ENCODE results near the gene MSX1.
"Not testable (repeated sequence)": the region's sequence is repeated elsewhere in the genome, so short reads cannot be mapped to it uniquely, and the experiment has no call there.

Gene MSX1

DNA sequence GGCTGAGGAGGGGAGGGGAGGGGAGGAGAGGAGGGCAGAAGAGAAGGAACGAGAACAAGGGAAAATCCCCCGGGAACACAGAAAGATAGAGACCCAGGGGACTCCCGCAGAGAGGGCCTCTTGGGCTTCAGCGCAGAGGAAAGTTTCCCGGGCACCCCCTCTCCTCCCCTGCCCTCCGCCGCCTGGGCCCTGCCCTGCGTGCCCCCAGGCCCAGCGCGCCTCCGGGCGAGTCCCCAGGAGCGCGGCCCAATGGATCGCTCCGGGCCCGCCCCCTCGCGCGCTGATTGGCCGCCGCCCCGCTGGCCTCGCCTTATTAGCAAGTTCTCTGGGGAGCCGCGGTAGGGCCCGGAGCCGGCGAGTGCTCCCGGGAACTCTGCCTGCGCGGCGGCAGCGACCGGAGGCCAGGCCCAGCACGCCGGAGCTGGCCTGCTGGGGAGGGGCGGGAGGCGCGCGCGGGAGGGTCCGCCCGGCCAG lies at the start of gene MSX1:
Gene MSX1 (plus strand): TSS at position 341 of the 474 bp plus-strand sequence. CDS start 235 bp downstream, outside the sequence.
- DNase-seq: no peak

DNA sequence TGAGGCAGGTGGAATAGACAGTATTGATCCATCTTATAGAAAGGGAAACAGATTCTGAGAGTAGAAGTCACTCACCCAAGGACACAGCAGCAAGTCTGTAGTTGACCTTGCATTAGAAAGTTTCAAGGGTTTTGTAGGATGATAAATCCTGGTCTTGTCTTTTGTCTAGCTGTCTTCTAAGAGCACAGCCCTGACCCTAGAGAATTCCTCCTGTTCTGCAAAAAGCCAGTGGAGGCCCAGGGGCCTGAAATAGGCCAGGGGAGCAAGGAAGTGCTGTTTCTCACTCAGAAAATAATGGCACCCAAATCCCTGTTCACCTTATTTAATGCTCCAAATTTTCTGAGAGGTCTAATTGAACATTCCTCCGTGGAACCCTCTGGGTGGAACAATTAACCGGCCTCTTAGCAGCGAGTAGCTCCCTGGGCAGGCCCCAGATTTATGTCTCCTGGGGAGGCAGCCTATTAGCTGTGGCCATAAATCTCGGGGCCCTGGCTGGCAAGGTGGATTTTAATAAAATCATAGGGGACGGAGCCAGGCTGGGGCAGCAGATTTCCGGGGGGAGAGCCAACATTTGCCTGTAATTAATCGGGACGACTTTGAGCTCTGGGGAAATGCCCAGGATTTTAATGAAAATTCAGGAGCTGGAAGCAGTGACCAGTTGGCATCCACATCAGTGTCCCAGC lies 49.2 kb upstream of the MSX1 start:
- DNase-seq: no peak

DNA sequence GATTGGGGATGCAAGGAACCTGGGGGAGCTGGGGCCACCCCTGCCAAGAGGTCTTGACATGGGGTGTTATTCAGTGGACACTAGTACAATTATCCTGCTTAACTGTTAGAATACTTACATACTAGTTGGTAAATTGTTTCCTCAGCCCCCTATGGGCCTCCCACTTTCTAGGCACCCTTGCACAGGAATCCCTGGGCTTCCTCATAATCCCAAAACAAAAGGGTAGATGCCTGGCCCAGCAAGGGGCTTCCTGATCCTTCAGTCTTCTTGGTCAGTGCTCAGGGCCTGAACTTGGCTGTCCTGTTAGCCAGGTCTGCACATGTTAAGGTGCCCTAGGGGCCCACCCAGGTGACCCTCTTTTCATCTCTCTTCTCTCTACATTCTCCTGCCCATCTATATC lies 48.7 kb upstream of the MSX1 start:
- no peak for DNase-seq

DNA sequence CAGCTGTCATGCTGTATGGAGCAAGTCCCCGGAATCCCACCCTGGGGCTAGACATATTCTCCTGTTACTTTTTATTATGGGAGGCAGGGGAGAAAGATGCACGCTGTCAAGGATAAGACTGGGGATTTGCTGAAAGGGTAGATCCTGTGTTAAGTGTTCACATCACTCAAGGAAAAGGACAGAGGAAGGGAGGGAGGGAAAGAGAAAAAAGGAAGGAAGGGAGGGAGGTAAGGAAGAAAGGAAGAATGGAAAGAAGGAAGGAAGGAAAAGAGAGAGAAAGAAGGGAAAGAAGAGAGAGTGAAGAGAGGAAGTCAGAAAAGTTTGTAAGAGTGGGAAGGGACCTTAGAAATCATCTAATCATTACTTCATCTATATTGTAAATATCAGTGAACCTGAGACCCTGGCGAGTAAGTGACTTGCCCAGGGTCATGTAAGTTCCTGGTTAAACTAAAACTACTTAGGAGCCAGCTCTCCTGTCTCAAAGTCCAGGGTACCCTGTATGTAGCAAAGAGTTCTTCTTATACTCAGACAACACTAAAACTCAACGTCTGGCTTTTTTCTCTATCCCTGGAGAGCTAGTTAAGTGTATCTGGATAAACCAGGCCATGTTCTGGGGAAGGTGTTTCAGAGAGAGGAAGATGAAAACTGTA lies 47.2 kb upstream of the MSX1 start:
- no peak for DNase-seq

DNA sequence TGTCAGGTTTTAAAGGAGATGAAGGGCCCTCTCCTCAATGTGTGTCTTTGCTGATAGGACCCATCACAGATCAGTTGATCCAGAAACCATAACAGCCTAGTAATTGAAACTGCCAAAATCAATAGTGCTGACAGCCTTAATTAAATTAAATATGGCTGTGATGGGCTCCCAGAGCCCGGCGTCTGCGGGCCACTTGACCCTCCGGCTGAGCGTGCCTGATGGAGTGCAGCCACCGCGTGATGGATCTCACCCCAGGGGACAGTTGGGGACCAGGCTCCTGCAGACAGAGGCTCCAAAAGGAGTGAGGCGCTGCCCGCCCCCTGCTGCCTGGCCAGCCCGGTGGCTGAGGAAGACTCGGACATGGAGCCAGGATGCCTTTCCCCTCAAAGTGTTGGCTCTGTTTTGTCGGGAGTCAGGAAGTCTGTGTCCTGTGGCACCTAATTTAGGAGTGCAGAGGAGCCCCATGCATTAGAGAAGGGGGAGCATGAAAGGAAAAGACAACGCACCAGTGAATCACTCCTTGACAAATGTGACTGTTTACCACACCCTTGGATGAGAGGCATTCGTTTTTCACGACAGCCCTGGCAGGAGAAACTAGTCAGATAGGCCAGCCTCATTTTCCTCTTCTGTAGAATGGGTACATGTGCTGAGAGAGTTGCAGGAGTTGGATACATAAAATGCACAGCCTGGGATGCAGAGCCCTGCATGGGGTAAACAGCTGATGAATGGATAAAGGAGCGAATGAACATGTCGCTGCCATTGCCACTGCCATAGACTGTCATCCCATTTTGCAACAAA lies 40.9 kb upstream of the MSX1 start:
- no peak for DNase-seq

DNA sequence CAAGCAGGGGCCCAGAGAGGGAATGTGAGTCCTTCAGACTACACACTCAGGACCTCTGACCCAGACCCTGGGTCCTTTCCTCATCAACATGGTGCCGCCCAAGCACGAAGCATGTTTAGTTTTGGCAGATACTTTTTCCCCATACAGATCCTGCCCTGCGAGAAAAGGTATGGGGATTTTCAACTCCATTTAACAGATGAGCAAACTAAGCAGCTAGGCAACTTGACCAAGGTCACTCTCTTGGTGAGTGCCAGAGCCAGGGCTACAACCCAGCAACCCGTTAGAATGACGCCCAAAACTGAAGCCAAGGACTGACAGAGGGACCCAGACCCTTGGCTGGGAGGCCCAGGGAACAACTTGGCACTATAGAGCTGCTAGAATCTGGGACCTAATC lies 40.3 kb upstream of the MSX1 start:
- DNase-seq: no peak

DNA sequence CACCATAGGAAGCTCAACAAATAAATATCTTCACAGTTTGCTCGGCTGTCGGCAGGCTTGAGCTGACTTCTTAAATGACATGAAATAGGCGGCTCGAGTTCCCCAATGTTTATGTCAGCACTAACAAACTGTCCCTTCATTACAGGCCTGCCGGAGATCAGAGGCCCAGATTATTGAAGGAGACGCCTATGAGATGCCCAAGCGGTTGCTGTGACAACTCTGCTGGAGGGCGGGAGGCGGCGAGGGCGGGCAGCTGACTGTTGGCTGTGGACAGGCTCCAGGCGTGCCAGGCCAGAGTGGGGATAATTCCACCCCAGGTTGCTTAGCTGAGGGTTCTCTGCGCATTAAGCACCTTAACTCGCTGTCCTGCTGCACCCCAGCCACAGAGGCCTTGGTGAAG lies 39.2 kb upstream of the MSX1 start:
- no peak for DNase-seq

DNA sequence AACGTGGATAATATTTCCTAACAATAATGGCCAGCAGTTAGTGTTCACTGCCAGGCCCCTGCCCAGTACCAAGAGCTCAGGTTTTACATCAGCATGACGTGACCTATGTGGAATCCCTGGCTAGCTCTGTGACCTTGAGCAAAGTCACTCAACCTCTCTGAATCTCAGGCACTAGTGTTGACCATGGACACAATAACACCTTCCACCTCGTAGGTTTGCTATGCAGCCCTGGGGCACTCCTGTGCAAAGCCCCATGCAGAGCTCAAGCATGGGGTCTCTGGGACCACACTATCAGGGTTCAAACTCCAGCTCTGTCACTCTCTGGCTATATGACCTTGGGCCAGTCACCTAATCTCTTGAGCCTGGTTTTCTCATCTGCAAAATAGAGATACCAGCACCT lies 38.7 kb upstream of the MSX1 start:
- DNase-seq: no peak

DNA sequence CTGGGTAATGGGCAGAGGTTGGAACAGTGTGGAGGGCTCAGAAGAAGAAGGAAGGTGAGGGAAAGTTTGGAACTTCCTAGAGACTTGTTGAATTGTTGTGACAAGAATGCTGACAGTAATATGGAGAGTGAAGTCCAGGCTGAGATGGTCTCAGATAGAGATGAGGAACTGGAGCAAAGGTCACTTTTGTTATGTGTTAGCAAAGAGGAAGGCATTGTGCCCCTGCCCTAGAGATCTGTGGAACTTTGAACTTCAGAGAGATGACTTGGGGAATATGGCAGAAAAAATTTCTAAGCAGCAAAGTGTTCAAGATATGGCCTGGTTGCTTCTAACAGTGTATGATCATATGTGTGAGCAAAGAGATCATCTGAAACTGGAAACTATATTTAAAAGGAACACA lies 37.9 kb upstream of the MSX1 start:
- no peak for DNase-seq

DNA sequence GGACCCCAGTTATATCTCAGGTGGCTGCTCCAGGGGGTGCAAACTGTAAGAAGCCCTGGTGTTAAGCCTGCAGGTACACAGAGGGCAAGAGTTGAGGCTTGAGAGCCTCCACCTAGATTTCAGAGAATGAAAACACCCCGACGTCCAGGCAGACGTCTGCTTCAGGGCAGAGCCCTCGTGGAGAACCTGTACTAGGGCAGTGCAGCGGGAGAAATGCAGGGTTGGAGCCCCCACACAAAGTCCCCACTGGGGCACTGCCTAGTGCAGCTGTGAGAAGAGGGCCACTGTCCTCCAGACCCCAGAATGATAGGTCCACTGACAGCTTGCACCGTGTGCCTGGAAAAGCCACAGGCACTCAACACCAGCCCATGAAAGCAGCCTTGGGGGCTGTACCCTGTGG lies 37.2 kb upstream of the MSX1 start:
- not testable (repeated sequence) for DNase-seq

DNA sequence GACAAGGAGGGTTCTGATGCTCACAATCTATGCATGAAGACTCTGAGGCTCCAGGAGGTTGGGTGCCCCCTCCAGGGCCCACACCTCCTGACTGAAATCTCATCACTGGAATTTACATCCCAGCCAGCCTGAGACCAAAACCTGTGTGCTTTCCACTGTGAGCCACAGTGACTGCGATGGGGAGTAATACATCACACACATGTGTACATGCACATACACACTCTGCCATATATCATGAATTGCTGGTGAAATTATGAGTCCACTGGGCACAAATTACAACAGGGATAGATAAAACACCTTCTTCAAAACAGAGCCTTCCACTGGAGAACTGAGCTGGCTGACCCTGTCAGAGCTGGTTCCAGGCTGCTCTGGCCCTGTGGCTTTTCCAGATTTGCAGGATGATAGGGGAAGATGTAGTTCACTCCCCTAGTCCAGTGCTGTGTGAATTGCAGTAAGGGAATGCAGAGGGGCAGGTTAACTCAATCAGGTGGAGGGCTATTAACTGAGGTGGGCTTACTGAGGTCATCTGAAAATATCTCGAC lies 35.8 kb upstream of the MSX1 start:
- no peak for DNase-seq

DNA sequence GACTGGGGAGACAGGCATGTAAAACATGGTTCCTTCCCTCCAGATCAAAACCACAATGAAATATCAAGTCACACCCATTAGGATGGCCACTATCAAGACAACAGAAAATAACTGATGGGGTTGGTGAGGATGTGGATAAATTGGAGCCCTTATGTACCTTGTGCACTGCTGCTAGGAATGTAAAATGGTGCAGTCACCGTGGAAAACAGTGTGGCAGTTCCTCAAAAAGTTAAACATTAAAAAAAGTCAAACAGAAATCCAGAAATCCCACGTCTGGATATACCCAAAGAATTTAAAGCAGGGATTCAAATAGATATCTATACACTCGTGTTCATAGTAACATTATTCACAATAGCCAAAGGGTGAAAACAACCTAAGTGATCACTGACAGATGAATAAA lies 35.2 kb upstream of the MSX1 start:
- DNase-seq: no peak

DNA sequence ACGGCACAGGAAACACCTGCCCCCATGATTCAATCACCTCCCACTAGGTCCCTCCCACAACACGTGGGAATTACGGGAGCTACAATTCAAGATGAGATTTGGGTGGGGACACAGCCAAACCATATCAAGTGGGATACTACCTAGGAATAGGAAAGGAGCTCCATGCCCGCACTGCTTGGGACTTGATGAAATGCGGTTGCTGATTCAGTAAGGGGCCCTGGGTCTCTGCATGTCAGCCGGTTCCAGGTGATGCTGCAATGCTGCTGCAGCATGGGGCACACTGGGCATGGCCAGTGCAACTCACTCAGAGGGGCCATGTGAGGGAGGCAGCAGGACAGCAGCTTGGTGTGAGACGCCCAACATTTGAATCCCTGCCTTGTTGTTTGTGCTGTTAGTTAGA lies 34.0 kb upstream of the MSX1 start:
- no peak for DNase-seq

DNA sequence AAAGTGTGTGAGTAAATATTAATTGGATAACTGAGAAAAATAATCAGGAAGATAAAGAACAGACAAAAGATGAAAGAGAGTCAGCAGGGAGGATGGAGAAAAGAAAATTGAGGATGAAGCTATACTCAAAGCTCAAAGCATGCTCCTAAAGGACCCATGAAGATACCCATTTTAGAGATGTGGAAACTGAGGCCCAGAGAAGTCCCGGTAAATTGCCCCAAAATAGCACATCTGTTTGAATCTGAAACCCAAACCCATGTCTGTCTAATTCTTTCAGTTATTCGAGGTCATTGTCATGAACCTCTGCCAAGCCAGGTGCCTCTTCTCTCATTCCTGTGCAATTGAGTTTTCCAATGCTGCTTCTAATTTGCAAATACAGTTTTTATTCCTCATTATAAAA lies 29.6 kb upstream of the MSX1 start:
- no peak for DNase-seq

DNA sequence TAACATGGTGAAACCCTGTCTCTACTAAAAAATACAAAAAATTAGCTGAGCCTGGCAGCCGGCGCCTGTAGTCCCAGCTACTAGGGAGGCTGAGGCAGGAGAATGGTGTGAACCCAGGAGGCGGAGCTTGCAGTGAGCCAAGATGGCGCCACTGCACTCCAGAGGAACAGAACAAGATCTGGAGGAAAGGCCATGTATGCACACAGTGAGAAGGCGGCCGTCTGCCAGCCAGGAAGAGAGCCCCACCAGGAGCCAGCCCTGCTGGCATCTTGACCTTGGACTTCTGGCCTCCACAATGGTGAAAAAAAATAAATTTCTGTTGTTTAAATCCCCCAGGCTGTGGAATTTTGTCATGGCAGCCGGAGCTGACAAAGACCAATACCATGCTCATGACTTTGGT lies 28.2 kb upstream of the MSX1 start:
- DNase-seq: no peak

DNA sequence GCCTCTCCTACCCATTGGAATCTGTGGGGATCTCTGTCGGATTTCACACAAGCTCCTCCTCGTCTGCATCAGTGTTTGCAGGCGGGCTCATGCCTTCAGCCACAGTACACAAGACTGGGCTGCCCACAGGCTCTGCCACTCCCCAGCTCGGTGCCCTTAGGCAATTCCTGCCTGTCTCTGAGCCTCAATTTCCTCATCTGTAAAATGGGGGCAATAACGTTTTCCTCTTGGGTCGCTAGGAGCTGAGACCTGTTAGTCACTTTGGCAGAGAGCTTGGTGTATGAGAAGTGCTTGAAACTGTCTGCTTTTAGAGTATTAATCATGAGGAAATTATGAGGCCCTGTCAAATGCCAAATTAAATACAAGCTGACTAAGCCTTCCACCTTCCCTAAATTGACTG lies 27.6 kb upstream of the MSX1 start:
- no peak for DNase-seq

DNA sequence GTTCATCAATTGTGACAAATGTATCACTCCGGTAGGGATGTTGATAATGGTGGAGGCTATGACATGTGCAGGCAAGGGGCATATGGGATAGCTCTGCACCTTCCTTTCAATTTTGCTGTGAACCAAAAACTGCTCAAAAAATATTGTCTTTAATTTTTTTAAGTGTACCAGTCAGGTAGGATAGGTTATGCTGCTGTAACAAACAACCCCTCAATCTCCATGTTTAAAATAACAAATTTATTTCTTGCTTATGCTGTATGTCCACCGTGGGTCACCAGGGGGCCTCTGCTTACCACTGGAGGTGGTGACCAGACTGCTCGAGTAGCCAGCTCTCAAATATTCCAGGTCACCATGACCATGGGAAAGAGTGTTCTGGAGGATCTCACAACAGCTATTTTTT lies 23.4 kb upstream of the MSX1 start:
- no peak for DNase-seq

DNA sequence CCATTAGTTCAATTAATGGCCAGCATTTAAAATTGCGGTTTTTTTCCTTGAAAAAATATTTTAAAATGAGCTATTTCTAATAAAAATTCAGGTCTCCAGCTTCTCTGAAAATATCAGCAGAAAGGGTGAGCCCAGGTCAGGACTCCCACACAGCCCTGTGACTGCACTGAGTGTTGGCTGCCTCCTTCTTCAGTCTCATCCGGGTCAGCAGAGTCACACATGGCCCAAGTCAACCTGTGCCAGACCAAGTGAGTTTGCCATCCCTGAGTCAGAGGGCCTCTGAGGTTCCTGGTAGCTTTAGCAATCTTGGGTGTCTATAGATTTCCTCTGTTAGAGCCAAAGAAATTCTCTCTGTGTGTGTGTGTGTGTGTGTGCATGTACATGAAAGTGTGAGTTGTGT lies 22.1 kb upstream of the MSX1 start:
- no peak for DNase-seq

DNA sequence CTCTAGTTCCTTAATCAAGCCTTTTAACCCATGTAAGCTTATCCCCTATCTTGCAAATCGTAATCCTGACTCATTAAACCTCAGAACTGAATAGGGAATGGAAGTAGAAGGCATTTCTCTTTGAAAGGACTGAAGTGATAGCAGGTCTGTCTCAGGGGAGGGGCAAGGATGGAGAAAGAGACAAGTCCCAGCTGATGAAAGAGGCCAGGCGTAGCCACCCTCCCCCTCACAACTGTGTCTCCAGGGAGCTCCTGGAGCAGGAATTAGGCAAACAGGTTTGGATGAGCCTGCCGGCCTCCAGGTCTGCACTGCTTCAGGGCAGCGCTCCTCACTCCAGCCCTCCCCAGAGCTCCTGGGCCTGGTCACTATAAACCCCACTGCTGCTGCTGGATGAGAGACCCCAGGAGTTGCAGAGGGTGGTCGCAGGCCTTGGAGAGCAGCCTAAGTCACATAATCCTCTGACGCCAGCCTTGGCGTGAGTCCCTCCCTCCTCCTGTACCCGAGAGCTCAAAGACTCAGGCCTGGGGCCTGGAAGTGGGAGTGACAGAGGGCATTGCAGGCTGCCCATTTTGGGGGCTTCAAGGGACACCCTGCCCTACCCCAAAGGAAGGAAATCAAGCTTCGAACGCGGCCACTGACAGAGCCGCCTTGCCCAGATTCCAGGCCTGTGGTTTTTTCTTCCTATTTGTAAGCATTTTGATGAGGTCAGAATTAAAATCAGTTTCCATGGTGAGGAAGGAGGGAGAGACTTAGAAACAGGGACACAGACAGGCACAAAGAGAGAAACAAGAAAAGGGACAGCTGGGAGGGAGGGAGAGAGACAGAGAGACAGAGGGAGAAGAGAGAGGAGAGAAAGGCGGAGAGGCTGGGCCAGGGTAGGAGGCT lies 21.2 kb upstream of the MSX1 start:
- DNase-seq: no peak

DNA sequence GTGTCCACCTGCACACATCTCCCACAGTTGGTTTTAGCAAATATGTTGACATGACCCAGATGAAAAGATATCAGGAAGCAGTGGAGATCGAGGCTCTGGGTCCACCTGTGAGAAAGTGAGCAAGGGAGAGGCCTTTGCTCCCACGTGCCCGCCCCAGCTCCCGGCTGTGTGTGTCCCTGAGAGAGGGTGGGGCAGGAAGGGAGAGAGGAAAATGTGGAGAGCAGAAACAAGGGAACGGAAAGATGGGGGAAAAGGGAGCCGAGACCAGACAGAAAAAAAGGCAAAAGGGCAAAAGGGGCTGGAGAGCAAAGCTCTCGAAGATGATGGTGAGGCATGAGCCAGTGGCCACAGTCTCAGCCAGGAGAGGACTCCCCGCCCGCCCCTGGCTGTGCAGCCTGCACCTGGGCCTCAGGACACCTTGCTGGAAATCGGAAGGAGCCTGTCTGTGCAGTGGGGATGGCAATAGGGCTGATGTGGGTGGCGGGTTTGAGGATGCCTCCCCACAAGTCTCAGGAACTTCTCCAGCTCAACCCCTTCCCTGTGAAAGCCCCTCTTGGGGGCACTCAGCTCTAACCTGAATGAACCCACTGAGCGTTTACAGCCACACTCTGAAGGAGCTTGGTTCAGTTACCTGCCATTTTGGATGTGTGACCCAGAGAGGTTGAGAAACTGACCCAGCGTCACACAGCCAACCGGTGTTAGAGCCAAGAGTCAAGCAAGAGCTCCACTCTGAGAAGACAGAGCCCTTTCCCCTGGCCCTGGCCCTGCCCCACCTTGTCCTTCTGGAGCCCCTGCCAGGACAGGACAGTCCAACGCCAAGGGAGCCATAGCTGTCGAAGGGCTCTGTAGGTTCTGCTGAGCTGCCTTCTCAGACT lies 20.3 kb upstream of the MSX1 start:
- no peak for DNase-seq

DNA sequence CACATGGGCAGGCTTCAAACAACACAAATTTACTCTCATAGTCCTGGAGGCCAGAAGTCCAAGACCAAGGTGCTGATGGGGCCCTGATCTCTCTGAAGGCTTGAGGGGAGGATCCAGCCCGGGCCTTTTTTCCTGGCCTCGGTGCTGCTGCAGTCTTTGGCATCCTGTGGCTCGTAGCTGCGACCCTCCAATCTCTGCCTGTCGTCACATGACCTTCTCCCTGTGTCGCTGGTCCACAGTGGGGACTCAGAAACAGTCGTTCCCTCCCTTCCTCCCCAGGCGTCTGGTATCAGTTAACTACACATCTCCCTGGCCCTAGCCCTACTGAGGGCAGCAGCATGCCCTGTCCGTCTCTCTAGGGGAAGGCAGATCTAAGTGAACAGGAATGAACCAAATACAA lies 19.1 kb upstream of the MSX1 start:
- no peak for DNase-seq

DNA sequence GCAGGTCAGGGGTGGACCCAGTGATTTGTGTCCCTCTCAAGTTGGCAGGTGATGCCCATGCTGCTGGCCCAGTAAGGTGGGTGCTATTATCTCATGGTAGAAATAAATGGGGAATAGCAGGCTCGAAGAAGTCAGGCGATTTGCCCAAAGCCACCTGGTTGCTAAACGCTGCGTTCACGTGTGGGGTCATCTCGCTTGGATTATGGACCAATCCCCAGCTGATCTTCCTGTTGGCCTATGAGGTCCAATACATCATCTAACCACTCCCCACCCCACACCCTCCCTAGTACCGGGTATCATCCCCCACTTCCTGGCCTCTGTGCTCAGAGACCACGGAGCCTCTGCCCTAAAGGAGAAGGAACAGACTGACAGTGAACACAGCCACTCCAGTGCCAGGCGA lies 18.3 kb upstream of the MSX1 start:
- DNase-seq: no peak

All from MV-4-11 (cell line).